WTC11 (cell line): Measurements from ENCODE around the gene DHRS2.

Experiments
- IRF2 ChIP-seq: sonication (generic); formaldehyde crosslinking; IDR thresholded peaks from 2 replicates; pipeline ENCODE4 v1.8.0; 2022; ENCODE audit warnings: low read depth, missing genetic modification reagents, borderline replicate concordance
- NR1H2 ChIP-seq: sonication (generic); formaldehyde crosslinking; IDR thresholded peaks from 2 replicates; pipeline ENCODE4 v1.9.0; 2021; ENCODE audit warnings: mild to moderate bottlenecking, moderate library complexity, missing genetic modification reagents
- ZNF121 ChIP-seq: sonication (generic); formaldehyde crosslinking; IDR thresholded peaks from 2 replicates; pipeline ENCODE4 v1.8.0; 2023; ENCODE audit warnings: missing genetic modification reagents
- TF ChIP-seq, protein P1 (sequence below): sonication (generic); formaldehyde crosslinking; IDR thresholded peaks from 2 replicates; pipeline ENCODE4 v1.8.1; 2022; ENCODE audit warnings: mild to moderate bottlenecking, missing genetic modification reagents, moderate library complexity, borderline replicate concordance
- TF ChIP-seq, protein P2 (sequence below): sonication (generic); formaldehyde crosslinking; IDR thresholded peaks from 2 replicates; pipeline ENCODE4 v1.8.0; 2022; ENCODE audit warnings: mild to moderate bottlenecking, missing genetic modification reagents

DNA sequence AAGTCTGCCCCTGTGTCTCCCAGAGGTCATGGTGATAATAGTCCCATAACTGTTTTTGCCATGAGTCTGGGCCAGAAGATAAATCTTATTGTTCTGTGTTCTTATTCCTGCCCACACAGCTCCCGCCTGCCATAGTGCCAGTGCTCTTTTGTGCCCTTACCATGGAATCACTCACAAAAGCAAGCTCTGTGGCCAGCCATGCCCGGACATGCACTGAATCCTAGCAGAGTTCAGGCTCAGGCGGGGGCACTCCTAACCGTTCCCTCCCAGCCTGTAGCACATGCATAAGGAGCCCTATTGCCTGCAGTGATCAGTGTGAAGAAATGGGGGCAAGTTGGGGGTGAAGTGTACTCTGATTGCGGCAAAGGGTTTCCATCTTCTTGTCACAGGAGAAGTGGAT is 33.3 kb downstream of the DHRS2 start:
- TF ChIP-seq ZNF121 (no peak), IRF2 (no peak), NR1H2 (CRISPR knock-in tag) (no peak)
- TF ChIP-seq, protein P1, sequence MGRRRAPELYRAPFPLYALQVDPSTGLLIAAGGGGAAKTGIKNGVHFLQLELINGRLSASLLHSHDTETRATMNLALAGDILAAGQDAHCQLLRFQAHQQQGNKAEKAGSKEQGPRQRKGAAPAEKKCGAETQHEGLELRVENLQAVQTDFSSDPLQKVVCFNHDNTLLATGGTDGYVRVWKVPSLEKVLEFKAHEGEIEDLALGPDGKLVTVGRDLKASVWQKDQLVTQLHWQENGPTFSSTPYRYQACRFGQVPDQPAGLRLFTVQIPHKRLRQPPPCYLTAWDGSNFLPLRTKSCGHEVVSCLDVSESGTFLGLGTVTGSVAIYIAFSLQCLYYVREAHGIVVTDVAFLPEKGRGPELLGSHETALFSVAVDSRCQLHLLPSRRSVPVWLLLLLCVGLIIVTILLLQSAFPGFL = no peak
- TF ChIP-seq, protein P2, sequence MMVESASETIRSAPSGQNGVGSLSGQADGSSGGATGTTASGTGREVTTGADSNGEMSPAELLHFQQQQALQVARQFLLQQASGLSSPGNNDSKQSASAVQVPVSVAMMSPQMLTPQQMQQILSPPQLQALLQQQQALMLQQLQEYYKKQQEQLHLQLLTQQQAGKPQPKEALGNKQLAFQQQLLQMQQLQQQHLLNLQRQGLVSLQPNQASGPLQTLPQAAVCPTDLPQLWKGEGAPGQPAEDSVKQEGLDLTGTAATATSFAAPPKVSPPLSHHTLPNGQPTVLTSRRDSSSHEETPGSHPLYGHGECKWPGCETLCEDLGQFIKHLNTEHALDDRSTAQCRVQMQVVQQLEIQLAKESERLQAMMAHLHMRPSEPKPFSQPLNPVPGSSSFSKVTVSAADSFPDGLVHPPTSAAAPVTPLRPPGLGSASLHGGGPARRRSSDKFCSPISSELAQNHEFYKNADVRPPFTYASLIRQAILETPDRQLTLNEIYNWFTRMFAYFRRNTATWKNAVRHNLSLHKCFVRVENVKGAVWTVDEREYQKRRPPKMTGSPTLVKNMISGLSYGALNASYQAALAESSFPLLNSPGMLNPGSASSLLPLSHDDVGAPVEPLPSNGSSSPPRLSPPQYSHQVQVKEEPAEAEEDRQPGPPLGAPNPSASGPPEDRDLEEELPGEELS (CRISPR knock-in tag) = no peak
